ENCODE measurements around the gene FSIP1. TPM values are rescaled to one million over a fixed set of nuclear protein-coding genes. Genes with fewer than 3 reads are reported as not detected.

FSIP1 gene
- total RNA-seq, 4 donors from 2014 or later, result 1.9 to 8.6 (median 5.6) TPM; not detected in 1

DNA sequence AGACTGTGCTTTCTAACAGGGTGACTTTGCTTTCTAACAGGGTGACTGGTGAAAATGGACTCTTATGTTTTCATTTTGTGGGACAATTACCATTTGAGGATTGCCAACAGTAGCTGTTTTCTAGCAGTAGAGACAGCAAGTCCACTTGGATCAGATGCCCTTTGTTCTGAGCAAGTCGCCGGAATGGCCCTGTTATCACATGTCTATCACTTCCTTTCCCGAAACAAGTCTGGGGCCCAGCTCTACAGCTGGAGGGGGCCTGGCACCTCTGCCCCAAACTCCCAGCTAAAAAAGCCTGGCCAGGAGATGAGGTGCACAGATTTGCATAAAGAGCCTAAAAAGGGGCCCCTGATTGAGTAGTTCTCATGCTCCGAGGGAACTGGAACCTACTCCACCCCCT lies 157.2 kb downstream of the FSIP1 start:
- H3K4me1 ChIP-seq, result peaks cover 34 to 84% (median 67%) of the 10 kb centered on the region in 4 donors
- H3K4me3 ChIP-seq, result no peak overlapping the region
- in situ Hi-C loops (cut with MboI; ENCODE audit: low pct_ligation_motif_present in 1 of 4, low pct_unique_long_range_greater_than_20kb in 1 of 4, low sequenced_read_pairs in 3 of 4) (no loop called here), intact Hi-C loops (cut with DNase I; ENCODE audit: low total_unique reads) (no loop called here)
- no peaks in the 10 kb centered on the region for H3K27me3 ChIP-seq
- TF ChIP-seq POLR2A (IDR thresholded peaks at IDR 0.05), result no peak
- TF ChIP-seq, protein P1, sequence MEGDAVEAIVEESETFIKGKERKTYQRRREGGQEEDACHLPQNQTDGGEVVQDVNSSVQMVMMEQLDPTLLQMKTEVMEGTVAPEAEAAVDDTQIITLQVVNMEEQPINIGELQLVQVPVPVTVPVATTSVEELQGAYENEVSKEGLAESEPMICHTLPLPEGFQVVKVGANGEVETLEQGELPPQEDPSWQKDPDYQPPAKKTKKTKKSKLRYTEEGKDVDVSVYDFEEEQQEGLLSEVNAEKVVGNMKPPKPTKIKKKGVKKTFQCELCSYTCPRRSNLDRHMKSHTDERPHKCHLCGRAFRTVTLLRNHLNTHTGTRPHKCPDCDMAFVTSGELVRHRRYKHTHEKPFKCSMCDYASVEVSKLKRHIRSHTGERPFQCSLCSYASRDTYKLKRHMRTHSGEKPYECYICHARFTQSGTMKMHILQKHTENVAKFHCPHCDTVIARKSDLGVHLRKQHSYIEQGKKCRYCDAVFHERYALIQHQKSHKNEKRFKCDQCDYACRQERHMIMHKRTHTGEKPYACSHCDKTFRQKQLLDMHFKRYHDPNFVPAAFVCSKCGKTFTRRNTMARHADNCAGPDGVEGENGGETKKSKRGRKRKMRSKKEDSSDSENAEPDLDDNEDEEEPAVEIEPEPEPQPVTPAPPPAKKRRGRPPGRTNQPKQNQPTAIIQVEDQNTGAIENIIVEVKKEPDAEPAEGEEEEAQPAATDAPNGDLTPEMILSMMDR (IDR thresholded peaks at IDR 0.05), result no peak
- TF ChIP-seq POLR2AphosphoS5 (IDR thresholded peaks at IDR 0.05), result no peak
- no peak for TF ChIP-seq EP300 (IDR thresholded peaks at IDR 0.05; ENCODE audit: low read depth)
- 79% methylated on average over 4 of the region's 4 CpGs; no CpG with 5 or more reads in 1 of the 2 donors for WGBS, 2 donors (ENCODE audit: low coverage in 1 of 2)
- H3K9me3 ChIP-seq, result no peaks in the 10 kb centered on the region
- no peak for DNase-seq
- no peaks in the 10 kb centered on the region for H3K36me3 ChIP-seq
- H3K27ac ChIP-seq, result peak overlapping the region; percentile 81 to 86 (median 84)

DNA sequence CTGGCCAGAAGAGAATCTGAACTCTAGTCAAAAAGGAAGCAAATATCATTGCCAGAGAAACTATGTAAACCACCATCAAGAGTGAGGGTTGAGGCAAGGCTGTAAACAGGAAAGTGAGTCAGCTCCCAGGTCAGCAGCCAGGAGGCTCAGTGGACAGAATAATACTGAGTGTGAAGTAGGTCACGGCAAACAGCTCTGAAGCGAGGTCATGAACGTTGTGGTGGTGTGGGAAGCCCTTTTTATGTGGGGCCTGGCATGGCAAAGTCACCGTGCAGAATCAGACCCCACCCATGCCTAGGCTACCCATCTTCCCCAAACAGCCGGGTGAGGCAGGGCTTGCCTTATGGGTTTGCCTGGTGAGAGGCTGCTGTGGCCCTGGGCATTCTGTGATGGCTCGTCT lies 157.8 kb downstream of the FSIP1 start:
- peak; percentile 74 for DNase-seq
- H3K27ac ChIP-seq, result peak overlapping the region; percentile 81 to 86 (median 84)
- in situ Hi-C loops (cut with MboI; ENCODE audit: low pct_ligation_motif_present in 1 of 4, low pct_unique_long_range_greater_than_20kb in 1 of 4, low sequenced_read_pairs in 3 of 4) (no loop called here), intact Hi-C loops (cut with DNase I; ENCODE audit: low total_unique reads) (no loop called here)
- TF ChIP-seq, protein P1 (IDR thresholded peaks at IDR 0.05), result peak in 2 of 5 experiments; percentile 20 to 47
- TF ChIP-seq POLR2A (IDR thresholded peaks at IDR 0.05) (no peak), POLR2AphosphoS5 (IDR thresholded peaks at IDR 0.05) (peak in 2 of 3 donors; percentile 51 to 79), EP300 (IDR thresholded peaks at IDR 0.05; ENCODE audit: low read depth) (no peak)
- H3K4me3 ChIP-seq, result no peak overlapping the region
- H3K4me1 ChIP-seq, result peaks cover 33 to 77% (median 61%) of the 10 kb centered on the region in 4 donors
- no peaks in the 10 kb centered on the region for H3K36me3 ChIP-seq
- 0 to 34% methylated on average over 2 to 6 of the region's 6 CpGs for WGBS, 2 donors (ENCODE audit: low coverage in 1 of 2)
- H3K9me3 ChIP-seq, result no peaks in the 10 kb centered on the region
- no peaks in the 10 kb centered on the region for H3K27me3 ChIP-seq

DNA sequence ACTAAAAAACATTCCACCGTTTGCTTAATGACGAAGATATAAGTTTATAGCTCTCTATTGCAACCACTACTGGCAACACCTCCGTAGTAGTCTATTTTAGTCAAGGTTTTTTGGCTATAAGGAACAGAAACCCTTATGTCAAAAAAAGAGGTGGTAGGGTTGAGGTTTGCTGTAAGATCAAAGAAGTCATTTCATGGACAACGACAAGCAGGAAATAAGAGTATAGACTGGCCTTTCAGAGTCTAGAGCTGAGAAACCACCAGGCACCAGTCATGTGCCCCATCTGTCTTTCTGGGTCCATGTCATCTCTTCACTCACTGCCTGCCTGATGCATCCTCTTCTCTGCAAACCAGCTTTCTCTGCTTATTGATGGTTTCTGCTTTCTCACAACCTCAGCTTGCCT lies 159.1 kb downstream of the FSIP1 start:
- in situ Hi-C loops (cut with MboI; ENCODE audit: low pct_ligation_motif_present in 1 of 4, low pct_unique_long_range_greater_than_20kb in 1 of 4, low sequenced_read_pairs in 3 of 4), result no loop called here
- peak overlapping the region; percentile 81 to 86 (median 84) for H3K27ac ChIP-seq

DNA sequence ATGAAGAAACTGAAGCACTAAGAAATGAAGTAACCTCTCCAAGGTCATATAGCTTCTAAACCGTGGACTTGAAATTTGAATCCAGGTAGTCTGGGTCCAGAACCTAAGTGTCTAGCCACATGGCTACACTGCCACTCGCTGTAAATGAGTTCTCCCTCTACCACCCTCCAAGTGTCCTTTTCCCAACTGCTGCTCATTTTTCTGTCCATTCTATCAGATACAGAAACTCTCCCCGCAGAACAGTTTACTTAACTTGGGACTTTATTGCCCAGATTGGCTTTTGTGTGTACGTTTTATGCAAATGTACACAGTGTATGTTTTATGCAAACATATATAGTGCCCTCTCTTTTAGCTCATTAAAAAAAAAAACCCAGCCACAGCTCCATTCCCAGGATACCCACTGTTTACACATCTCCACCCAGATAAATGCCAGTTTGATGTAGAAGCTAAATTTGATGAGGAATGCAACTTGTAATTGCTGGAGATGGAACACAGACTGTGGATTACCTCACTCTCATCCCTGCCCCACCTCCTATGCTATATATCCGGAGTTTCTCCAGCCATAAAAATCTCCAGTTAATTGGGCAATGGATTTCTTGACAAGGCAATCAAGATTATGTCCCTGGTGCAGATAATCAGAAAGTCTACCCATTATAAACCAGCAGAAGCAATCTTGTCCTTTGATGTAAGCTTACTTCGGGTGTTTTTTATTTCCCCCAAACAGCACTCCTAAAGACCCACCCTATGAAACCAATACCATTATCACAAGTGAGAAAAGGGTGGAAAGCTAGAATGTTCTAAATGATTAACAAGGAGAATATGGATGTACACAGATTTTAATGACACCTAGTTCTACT lies 159.8 kb downstream of the FSIP1 start:
- Histone ChIP-seq H3K9me3 (no peaks in the 10 kb centered on the region), H3K4me1 (peaks cover 23 to 58% (median 44%) of the 10 kb centered on the region in 4 donors), H3K36me3 (no peaks in the 10 kb centered on the region), H3K27me3 (no peaks in the 10 kb centered on the region), H3K4me3 (no peak overlapping the region), H3K27ac (peak overlapping the region; percentile 81 to 86 (median 84))
- TF ChIP-seq, protein P1 (IDR thresholded peaks at IDR 0.05), result no peak
- TF ChIP-seq POLR2AphosphoS5 (IDR thresholded peaks at IDR 0.05), result peak in 2 of 3 donors; percentile 31 to 33
- DNase-seq, result no peak
- 51 to 52% methylated on average over 5 to 6 of the region's 6 CpGs for WGBS, 2 donors (ENCODE audit: low coverage in 1 of 2)
- intact Hi-C loops (cut with DNase I; ENCODE audit: low total_unique reads), result no loop called here
- in situ Hi-C loops (cut with MboI; ENCODE audit: low pct_ligation_motif_present in 1 of 4, low pct_unique_long_range_greater_than_20kb in 1 of 4, low sequenced_read_pairs in 3 of 4), result no loop called here

More for the DNA sequence above, 159.1 kb downstream of the FSIP1 start:
- no peaks in the 10 kb centered on the region for H3K27me3 ChIP-seq
- no peaks in the 10 kb centered on the region for H3K9me3 ChIP-seq
- intact Hi-C loops (cut with DNase I; ENCODE audit: low total_unique reads), result no loop called here
- H3K4me1 ChIP-seq, result peaks cover 23 to 65% (median 50%) of the 10 kb centered on the region in 4 donors
- no peak for TF ChIP-seq EP300 (IDR thresholded peaks at IDR 0.05; ENCODE audit: low read depth)
- TF ChIP-seq, protein P1 (IDR thresholded peaks at IDR 0.05), result no peak
- TF ChIP-seq POLR2AphosphoS5 (IDR thresholded peaks at IDR 0.05), result peak in 1 of 3 donors; percentile 3
- TF ChIP-seq POLR2A (IDR thresholded peaks at IDR 0.05), result peak; percentile 19
- WGBS, 2 donors (ENCODE audit: low coverage in 1 of 2), result 11 to 32% methylated on average over 4 of the region's 4 CpGs
- no peak for DNase-seq
- H3K4me3 ChIP-seq, result no peak overlapping the region
- H3K36me3 ChIP-seq, result no peaks in the 10 kb centered on the region
